ENCODE data around the gene ZNF135.

ZNF135 gene

DNA sequence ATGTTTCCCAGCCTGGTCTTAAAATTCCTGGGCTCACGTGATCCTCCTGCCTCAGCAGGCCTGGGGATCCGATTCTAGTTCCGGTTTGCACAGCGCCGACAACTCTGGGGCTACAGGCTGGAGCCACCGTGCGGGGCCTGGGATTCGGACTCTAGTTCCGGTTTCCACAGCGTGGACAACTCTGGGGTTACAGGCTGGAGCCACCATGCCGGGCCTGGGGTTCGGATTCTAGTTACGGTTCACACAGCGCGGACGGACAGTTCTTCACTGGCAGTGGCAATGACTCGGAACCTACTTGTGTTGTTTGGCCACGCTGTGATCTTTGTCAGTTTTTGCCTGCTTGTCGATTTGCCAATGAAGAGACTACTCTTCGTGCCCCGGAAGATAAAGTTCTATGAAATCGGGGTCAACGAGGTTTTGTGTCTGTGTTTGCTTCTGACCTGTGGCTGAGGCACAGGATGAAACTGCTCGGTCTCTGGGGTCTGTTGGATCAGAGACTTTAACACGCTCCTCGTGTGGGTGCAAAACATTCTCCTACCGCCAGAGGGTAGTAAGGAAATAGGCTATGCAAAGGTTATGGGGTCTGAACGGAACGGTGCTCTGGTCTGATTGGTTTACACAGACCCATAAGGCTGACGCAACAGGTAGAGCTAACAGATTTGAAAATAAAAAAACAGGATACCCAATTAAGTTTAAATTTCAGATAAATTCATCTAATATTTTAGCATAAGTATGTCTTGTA lies 37.4 kb upstream of the ZNF135 start:
- TF ChIP-seq, protein P1, sequence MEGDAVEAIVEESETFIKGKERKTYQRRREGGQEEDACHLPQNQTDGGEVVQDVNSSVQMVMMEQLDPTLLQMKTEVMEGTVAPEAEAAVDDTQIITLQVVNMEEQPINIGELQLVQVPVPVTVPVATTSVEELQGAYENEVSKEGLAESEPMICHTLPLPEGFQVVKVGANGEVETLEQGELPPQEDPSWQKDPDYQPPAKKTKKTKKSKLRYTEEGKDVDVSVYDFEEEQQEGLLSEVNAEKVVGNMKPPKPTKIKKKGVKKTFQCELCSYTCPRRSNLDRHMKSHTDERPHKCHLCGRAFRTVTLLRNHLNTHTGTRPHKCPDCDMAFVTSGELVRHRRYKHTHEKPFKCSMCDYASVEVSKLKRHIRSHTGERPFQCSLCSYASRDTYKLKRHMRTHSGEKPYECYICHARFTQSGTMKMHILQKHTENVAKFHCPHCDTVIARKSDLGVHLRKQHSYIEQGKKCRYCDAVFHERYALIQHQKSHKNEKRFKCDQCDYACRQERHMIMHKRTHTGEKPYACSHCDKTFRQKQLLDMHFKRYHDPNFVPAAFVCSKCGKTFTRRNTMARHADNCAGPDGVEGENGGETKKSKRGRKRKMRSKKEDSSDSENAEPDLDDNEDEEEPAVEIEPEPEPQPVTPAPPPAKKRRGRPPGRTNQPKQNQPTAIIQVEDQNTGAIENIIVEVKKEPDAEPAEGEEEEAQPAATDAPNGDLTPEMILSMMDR (IDR thresholded peaks at IDR 0.05), result peak; percentile 50
- Histone ChIP-seq H3K27ac (no peak overlapping the region), H3K4me3 (no peak overlapping the region)
- DNase-seq (ENCODE audit: low spot score), result no peak

DNA sequence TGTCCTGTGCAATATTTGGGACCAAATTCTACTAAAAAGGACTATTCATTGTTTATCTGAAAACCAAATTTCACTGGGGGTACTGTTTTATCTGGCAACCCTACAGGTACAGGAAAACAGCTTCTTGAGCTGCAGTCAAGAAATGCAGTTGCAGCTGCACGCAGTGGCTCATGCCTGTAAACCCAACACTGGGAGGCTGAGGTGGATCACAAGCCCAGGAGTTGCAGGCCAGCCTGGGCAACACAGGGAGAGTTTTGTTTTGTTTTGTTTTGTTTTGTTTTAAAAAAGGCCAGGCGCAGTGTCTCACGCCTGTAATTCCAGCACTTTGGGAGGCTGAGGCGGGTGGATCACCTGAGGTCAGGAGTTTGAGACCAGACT lies 36.8 kb upstream of the ZNF135 start:
- Histone ChIP-seq H3K4me3 (no peak overlapping the region), H3K27ac (no peak overlapping the region)
- TF ChIP-seq, protein P1 (IDR thresholded peaks at IDR 0.05), result no peak
- DNase-seq (ENCODE audit: low spot score), result no peak

DNA sequence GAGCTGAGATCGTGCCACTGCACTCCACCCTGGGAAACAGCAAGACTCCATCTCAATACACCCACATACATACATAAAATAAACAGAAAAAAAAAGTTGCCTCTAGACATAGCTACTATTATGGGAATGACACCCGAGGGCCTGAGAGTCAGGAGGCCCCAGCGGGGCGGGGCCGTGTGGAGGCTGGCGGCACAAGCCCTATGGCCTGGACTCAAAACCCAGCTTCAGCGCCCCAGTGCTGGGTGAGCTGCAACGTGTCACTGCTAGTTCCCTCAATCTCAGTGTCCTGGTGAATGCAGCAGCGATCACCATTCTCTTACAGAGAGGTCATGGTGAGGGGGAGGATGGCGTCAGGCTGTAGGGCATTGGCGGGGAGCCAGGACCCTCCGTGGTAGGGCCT lies 34.4 kb upstream of the ZNF135 start:
- no peak for DNase-seq (ENCODE audit: low spot score)
- TF ChIP-seq, protein P1 (IDR thresholded peaks at IDR 0.05), result no peak
- no peak overlapping the region for H3K27ac ChIP-seq
- H3K4me3 ChIP-seq, result no peak overlapping the region

DNA sequence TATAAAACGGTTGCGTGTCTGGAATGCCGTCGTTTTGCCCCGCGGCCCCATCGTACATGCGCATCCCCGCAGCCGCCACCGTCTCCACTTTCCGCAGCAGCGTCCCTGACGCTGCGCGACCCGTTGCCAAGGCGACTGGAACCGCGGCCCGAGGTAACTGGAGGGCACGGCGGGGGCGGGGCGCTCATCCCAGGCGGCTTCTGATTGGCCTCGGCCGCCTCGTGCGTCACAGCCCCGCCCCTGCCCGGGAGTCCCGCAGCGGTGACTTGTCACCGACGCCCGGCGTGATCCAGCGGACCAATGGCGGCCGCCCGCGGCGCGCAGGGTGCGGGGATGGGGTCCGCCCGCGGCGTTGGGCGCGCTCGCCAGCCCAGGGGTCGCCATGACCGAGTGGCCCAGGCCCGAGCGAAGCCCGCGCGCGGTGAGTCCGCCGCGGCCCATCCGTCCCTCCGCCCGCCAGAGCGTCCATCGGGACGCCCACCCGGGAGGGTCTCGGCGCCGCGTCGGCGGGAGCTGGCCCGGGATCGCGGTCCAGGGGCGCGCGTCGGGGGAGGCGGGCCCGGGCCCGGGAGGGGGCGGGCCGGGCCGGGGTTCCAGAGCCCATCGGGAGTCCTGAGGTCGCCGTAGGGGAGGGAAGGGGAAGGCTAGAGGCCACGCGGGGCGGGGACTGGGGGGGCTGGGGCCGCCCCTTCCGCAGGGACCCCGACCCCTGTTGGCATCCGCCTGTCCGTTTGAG lies 25.2 kb upstream of the ZNF135 start, which contains the start of gene ZSCAN1:
ZSCAN1 (plus strand) TSS at position 285 of the 736 bp plus-strand sequence. CDS start 3,812 bp downstream, outside the sequence.
- TF ChIP-seq, protein P1 (IDR thresholded peaks at IDR 0.05), result no peak
- DNase-seq (ENCODE audit: low spot score), result no peak
- no peak within 1 kb of the TSS for H3K27ac ChIP-seq
- H3K4me3 ChIP-seq, result peak within 1 kb of the TSS; percentile 66

DNA sequence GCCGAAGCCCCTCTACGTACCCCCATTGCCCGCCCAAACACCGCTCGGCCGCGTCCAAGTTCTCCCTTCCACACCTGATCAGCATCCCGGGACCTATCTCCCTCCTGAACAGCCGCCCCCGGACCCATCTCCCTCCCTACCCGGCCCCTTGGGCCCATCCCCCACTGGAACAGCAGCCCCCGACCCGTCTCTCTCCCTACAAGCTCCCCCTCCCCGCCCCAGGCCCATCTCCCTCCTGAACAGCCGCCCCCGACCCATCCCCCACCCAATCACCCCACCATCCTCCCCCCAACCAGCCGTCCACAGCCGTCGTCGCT lies 24.6 kb upstream of the ZNF135 start:
- TF ChIP-seq, protein P1 (IDR thresholded peaks at IDR 0.05), result no peak
- no peak for DNase-seq (ENCODE audit: low spot score)
- Histone ChIP-seq H3K4me3 (peak overlapping the region; percentile 66), H3K27ac (no peak overlapping the region)

DNA sequence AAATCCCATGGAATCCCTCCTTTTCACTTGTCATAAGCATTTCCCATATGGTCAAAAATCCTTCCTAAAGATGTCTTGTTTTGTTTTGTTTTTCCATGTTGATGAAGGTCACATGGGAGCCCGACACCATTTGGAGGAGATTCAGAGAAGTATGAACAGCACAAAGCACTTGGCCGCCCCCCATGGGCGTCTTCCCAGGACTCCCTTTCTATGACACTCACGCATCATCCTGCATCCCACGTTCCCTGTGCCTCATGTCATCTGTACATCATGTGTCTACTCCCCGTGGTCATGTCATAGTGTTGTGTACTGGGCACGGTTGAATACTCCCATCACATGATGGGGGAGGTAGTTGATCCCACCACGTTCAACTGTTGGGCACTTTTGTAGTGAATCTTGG lies 23.2 kb upstream of the ZNF135 start:
- no peak for DNase-seq (ENCODE audit: low spot score)
- TF ChIP-seq, protein P1 (IDR thresholded peaks at IDR 0.05), result no peak
- H3K4me3 ChIP-seq, result no peak overlapping the region
- H3K27ac ChIP-seq, result no peak overlapping the region
